ENCODE results near the gene SOX13.

The SOX13 gene

DNA sequence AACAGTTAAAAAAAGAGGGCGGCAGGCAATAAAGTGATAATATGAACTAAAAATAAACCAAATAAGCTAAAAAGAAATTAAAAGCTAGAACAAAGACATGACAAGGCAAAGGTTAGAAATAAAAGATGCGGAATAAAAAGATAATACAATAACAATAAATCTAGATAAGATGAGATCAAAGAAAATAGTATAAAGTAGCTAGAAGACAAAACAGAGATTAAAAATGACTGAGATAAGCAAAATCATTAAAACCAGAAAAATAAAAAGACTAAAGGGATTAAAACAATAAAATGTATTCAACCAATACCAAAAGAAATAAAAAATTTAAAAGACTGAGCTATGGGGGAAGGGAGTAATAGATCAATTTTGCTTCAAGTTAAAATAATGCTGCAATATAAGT is 10.8 kb upstream of the SOX13 start:
- DNase-seq (ENCODE audit: low read depth in 1 of 2, low spot score in 1 of 2), result no peak

DNA sequence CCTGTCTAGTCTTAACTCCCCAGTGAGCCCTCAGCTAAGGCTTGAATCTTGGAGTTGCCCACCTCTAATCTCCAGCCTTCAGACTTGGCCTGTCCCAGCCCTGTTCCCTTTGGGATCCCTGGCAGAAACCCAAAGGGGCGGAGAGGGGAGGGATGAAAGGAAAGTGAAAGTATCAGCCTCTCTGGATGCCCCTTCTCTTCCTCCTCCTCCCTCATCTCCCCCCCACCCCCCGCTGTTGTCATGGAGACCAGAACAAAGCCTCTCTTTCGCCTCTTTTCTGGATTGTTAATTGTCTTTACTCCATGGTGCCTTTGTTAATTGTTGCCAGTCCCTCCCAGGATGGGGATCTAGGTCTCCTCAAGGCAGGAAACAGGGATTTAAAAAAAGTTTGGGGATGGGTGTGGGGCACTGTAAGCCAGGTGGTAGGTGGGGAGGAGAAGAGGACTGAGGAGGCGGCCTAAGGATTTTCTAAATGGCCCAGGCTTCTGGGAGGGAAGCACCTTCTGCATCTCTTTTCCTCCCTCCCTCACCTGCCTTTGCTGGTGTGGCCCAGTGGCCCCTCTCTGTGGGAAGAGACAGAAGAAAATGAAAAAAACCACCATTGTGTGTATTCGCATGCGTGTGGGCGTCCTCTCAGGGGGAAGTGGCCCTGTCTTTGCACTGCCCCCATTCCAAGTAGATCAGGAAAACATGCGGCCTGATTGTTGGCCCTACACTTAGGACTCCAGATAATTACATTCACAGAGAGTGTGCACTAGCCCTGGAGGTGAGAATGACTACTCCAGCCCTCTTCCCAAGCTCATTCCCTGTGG is 7.5 kb upstream of the SOX13 start:
- no peak for DNase-seq (ENCODE audit: low read depth in 1 of 2, low spot score in 1 of 2)

DNA sequence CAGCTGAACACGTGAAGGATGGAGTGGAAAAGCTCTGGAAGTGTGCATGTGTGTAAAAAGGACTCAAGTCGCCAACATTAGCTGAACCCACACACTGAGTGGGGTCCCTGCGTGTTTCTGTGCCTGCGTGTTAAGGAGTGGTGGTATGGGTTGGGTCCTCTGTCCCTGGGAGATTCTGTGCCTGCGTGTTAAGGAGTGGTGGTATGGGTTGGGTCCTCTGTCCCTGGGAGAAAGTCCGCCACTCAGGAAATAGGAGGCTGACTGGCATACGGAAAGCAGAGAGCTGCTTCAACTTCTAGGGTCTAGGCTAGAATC is 7.0 kb upstream of the SOX13 start:
- DNase-seq (ENCODE audit: low read depth in 1 of 2, low spot score in 1 of 2), result no peak

DNA sequence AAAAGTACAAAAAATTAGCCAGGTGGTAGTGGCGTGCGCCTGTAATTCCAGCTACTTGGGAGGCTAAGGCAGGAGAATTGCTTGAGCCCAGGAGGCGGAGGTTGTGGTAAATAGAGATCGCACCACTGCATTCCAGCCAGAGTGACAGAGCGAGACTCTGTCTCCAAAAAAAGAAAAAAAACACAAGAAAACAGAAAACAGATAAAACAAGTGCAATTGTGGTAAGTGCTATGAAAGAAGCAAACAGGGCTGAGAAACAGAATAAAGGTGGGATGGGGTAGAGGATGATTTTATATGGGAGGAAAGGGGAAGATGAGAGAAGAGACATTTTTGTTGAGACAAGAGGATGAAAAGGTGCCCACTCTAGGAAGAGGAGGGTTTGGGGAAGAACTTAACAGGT is 5.0 kb upstream of the SOX13 start:
- DNase-seq (ENCODE audit: low read depth in 1 of 2, low spot score in 1 of 2), result no peak

DNA sequence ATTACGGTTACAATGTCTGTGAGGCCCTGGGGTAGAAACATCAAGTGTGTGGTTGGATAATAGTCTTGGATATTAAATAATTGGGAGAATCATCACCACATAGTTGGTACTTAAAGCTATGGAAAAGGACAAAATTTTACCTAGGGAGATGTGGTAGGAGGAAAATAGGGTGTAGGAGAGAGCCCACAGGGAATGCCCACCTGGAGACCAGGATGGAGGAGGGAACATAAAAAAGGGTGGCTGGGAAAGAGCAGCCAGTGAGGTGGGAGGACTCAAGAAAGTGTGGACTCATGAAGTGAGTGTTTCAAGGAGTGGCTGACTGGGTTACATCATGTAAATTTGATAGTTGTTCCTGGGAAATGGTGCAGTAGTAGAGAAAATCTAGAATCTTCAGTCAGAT is 3.0 kb upstream of the SOX13 start:
- DNase-seq (ENCODE audit: low read depth in 1 of 2, low spot score in 1 of 2), result no peak

DNA sequence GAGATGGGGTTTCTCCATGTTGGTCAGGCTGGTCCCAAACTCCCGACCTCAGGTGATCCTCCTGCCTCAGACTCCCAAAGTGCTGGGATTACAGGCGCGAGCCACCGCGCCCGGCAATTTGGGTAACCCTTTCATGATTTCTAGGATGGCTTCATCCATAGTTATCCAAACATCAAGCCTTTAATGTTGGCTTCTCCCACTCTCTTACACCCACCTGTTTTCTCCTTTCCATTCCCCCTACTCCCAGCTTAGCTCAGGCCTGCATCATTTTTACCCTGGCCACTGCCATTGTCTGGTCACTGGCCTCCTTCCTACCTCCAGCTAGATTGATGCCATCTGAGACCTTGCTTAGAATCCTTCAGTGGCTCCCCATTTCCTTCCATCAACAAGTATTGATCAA is 2.0 kb upstream of the SOX13 start:
- no peak for DNase-seq (ENCODE audit: low read depth in 1 of 2, low spot score in 1 of 2)

DNA sequence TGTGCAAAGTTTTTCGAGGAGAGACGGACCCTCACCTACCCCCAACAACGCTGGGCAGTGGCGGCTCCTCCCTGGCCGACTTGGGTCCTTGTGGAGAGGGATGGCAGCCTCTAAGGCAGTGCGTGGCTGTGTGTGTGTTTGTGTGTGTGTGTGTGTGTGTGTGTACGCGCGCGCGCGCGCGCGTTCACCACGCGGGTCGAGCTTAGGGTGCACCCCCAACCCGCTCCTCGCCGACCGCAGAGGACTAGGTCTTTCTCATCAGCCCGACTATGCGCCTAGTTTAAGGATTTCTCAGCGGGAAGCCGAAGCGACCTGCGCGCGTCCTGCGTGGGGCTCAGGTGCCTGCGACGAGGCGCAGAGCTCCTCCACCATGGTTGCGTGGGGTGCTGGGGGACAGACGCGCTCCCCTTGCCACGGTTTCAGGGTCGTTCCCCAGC is 940 bp downstream of the SOX13 start:
- DNase-seq (ENCODE audit: low read depth in 1 of 2, low spot score in 1 of 2), result no peak

DNA sequence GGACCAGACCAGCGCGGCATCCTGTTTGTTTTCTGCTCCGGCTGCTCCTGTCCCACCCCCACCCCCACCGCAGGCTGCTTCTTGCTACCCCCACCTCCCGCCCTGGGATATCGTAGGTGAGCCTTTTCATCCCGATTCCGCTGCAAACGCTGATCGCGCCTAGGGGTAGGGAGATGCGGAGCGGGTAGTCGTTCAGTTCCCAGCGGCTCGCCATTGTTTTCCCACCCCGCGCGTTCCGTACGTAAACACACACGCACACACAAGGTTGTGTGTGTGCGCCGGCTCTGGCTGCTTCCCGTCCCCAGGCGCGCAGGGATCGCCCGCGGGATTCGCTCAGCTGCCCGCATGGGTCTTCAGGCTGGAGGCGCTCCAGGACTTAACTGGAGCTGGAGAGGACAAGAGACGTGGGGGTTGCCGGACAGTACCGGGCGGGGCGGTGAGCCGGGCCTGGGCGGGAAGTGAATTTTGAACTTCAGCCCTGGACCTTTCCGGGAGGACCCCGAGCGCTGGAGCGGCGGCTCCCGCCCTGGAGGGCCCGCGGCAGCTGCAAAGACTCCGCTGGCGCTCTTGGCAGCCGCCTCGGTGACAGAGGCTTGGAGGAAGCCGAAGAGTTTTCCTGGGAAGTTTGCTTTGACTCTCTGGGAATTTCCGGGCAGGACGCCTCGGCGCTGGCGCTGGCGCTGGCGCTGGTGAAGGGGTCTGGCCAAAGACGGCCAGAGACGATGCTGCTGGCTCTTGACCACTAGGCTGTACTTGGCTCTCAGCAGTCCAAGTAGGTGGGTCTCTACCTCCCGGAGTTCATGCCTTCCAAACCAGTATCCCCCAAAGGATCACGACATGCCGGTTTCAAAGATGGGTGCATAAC is 1.6 kb downstream of the SOX13 start:
- DNase-seq (ENCODE audit: low read depth in 1 of 2, low spot score in 1 of 2), result no peak

DNA sequence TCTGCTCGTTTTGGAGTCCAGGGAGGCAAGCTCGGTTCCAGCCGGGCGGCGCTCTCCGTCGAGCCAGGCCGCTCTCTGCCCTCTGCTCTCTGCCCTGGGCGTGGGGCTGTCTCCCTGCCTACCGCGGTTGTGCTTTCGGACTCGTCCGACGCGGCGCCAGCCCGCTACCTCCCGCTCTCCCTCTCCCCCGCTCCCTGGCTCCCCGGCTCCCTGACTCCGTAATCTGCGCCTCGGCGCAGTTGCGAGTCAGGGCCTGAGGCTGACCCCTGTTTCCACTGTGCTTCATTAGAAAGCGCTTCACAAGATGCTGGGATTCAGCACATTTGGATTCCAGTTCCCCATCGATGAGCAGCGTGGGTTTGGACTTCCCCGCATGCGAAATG is 2.2 kb downstream of the SOX13 start:
- DNase-seq (ENCODE audit: low read depth in 1 of 2, low spot score in 1 of 2), result no peak

DNA sequence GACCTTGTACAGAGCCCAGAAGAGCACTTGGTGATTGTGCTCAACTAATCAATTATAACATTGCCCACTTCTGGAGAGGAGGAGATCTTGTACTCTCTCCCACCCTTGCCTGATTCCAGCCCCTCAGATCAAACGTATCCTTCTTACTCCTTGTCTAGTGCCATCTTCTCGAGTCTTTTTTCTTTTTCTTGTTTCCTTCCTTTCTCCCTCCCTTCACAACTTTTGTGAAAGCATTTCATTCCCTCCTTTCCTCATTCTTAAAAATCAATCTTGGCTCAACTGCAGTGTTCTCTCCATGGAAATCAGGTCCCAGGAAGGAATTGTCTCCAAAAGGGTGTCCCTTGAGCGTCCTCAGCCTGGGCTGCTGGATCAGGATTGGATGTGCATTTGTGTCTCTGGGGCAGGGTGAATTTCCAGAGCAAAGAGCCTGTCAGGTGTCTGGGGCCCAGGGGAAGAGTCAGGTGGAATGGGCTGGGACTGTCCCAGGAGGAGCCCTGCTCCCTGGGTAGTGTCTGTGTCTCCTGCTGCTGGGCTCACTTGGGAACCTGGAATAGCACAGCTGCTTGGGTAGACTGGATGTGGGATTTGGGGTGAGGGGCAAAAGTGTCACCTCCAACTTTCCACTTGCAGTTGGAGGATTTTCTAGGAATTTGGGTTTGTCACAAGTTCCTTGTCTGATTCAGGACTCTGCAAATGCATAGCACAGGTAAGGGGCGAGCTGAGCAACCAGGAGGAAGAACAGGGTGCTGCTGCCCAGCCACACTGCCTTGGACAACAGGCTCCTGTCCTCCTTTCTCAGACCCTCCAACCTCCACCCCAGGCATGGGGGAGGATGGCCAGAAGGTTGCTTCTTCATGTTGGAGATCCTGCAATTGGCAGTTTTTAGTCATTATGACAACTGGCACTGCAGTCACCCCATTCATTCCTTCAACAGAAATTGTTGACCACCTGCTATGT is 3.3 kb downstream of the SOX13 start:
- DNase-seq (ENCODE audit: low read depth in 1 of 2, low spot score in 1 of 2), result no peak

DNA sequence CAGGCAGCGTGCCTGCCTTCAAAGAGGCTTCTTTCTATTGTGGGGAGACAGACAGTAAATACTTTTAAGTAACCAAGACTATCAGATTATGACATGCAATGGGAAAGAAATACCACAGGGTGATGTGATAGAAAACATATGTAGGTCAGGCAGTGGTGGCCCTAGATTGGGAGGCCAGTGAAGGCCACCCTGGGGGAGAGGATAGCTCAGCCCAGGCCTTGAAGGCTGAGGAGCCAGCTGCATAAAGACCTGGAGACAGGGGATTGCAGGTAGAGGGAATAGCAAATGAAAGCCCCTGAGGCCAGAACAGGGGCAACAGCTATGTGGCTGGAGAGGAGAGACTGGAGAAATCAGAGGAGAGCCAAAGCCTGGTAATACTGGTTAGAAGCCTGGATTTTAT is 4.0 kb downstream of the SOX13 start:
- DNase-seq (ENCODE audit: low read depth in 1 of 2, low spot score in 1 of 2), result no peak

DNA sequence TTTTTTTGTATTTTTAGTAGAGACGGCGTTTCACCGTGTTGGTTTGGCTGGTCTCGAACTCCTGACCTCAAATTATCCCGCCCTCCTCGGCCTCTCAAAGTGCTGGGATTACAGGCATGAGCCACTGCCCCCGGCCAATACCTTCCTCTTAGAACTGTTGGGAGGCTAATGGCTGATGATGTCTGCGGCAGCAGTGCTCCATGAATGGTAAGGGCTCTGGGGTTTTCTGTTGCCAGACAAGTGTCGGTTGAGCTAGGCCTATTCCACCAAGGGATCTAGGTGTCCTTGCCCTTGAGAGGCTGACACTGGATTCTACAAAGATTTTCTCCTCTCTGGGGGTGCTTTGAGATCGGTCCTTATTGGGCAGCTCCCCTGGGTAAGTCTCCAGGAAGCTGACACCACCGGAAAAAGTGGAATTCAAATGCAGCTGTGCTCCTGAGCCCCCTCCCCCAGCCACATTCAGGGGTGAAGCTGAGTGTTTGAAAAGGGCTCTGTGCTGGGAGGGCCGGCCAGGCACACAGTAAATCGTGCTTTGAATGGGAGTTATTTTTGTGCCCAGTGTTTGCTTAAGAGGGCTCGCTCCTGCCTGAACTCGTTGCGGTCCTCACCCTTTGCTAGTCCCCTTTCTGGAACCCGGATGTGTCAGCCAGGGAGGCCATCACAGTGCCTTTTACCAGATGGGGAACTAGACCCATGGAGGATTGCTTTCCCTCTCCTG is 5.2 kb downstream of the SOX13 start:
- no peak for DNase-seq (ENCODE audit: low read depth in 1 of 2, low spot score in 1 of 2)

DNA sequence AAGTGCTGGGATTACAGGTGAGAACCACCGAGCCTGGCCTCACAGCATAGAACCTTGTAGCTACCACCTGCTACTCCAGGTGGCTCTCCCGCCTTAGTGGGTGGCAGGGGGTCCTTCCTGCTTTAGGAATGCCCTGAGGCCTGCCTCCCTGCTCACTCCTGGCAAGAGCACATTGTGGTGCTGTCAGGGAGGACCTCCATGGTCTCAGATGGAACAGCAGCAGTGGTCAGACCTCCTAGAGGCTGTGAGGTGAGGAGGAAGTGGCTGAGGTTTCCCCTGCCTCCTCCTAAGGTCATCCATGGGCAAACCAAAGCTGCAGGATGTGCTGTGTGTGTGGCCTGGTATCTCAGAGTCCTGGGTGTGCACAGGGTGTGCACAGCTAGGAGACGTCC is 6.7 kb downstream of the SOX13 start:
- DNase-seq (ENCODE audit: low read depth in 1 of 2, low spot score in 1 of 2), result no peak

DNA sequence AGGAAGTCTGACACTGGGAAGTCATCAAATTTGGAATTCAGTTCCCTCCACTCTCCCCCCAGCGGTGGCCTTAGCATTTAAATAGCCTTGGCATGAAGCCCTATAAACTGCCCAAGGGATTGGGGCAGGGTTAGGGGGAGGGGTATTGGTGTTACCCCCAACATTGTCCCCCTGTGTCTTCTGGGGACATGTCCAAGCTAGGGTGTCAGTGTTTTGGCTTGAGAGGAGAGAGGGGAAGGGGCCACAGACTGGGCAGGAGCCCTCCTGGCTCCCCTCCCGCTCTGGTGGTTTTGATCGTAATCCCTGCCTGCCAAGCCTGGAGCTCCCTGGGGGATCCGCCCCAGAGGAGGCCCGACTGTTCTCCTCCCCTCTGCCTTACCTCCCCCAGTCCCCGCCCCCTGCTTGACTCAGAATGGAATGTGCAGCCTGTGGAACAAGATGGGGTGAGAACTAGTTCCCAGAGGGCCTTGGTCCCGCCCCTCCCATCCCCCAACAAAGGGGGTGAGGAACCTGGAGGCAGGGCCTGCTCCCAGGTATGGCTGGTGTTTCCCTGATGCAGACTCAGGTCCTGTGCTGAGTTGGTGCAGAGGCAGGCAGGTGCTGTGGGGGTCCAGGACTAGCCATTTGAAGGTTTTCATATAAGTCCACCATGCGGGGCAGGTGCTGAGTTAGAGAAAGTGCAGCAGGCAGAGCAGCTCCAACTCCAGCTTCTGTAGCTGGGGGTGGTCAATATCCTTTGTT is 7.4 kb downstream of the SOX13 start:
- DNase-seq (ENCODE audit: low read depth in 1 of 2, low spot score in 1 of 2), result no peak

DNA sequence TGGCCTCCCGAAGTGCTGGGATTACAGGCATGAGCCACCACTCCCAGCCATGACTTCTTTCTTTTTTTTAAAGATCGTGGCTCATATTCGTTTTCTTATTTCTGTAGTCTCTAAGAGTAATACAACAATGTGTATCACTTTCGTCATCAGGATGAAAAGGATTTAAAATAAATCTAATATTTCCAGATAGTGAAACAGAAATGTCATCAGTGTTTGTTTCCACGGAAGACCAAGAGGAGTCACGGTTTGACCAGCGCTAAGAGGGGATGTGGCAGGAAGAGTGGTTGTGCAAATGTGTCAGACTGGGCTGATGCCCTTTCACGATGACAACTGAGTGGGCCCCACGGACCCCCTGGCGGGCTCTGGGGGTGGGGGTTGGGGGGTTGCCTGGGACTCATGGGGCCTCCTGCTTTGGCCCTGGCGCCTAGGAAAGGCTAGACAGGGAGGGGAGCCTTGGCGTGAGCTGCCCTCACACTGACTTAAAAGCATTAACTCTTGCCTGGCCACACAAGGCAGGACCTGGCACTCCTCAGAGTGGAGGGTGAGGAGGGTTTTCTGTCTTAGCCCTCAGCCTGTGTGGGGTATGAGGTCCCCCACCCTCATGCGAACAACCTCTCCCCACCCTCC is 8.4 kb downstream of the SOX13 start:
- DNase-seq (ENCODE audit: low read depth in 1 of 2, low spot score in 1 of 2), result no peak

DNA sequence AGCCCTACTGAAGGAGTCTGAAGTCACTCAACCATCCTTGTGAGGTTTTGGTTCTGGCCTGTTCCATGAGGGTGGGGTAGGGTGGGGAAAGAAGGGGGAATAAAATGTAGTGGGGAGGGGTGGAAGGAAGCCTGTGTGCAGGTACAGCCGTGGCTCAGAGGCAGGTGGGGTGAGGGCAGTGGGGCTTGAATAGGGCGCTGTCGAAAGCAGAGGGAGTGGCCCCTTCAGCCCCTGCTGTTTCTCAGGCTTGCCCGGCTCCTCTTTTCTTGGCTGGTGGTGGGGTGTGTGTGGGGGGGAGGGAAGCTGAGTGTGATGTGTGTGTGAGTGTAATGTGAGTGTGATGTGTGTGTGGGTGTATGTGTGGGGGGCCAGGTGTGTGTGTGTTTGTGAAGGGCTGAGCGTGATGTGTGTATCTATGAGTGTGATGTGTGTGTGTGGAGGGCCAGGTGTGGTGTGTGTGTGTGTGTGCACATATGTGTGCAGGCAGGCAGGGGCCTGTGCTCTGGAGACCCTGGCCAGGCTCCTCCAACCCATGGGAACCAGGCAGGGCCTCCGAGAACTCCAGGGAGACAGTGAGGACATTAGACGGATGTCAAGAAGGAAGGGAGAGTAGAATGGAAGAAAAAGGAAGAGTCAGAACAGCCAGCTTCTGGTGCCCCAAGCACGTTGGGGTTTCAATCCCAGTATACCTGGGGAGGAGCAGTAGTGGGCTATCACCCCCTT is 9.0 kb downstream of the SOX13 start:
- no peak for DNase-seq (ENCODE audit: low read depth in 1 of 2, low spot score in 1 of 2)

DNA sequence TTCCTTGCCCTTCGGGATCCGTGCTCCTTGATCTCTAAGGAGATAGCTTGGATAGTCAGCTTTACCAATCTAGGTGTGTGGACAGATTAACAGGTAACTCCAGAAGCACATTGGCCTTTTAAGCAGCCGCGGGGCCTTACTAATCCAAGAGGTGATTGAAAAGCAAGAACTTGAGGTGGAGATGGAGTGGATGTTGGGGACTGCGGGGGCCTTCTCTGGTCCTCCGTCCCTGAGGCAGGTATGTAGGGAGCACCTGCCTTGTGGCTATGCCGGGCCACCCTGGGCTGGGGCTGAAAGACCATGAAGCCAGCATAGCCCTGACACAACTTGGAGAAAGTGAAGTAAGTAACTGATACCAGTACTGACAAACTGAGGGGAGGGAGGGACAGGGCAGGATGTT is 10.6 kb downstream of the SOX13 start:
- no peak for DNase-seq (ENCODE audit: low read depth in 1 of 2, low spot score in 1 of 2)

DNA sequence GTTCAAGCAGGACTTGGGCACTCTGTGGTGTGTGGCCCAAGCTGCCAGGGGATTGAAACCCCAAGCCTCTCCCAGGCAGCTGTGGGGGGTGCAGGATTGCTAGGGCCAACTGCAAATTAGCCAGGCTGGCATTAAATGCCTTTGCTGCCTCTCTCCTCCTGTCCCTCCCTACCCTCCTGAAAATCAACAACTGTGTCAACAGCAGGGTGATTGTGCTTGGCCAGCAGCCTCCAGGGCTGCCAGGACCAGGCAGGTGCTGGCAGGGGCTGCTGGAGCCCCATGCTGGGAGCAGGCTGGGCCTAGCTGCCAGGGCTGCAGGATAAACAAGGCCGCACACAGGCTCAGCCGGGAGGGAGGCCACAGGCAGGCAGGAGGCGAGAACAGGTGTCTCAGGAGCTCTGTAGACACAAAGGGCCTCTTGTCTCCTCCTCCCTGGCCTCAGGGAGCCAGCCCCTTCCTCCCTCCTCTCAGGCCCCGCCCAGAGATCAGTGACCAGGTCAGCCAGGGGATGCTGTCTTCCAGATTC is 11.4 kb downstream of the SOX13 start:
- no peak for DNase-seq (ENCODE audit: low read depth in 1 of 2, low spot score in 1 of 2)

DNA sequence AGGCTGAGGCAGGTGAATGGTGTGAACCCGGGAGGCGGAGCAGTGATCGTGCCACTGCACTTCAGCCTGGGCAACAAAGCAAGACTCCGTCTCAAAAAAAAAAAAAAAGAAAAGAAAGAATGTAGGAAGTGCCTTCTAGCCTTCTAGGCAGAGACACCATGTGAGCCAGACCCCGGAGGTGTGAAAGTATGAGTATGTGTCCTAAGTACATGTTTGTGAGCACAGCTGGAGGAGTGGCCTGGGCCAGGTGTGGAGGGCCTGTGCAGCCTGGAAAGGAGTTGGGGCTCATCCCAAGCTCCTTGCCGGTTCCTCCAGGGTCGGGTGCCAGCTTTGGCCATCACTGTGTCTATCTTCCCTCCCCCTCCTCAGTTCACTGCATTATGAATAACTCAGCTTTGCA is 13.0 kb downstream of the SOX13 start:
- no peak for DNase-seq (ENCODE audit: low read depth in 1 of 2, low spot score in 1 of 2)

All from activated T-helper 1 cell treated with anti-CD3 and anti-CD28 coated beads, Interleukin-2, amount 50 U/mL, for 16 hours (primary cell).